Gastroesophageal sphincter (tissue), 3 donors: ENCODE data around the gene ANKRD36.
"Not testable (repeated sequence)": the region's sequence is repeated elsewhere in the genome, so short reads cannot be mapped to it uniquely, and the experiment has no call there.

ENCODE experiments used
- CTCF ChIP-seq, 4 experiments: fragments of 200-600 bp in 2 of 4; fragments of 450-650 bp in 2 of 4; sonication (generic) in 1 of 4; IDR thresholded peaks; one replicate each; pipeline ENCODE4 v1.5.1; 2017 to 2019; ENCODE audit warnings: antibody characterized with exemption in 4 of 4, mild to moderate bottlenecking in 2 of 4, moderate library complexity in 2 of 4
- EP300 ChIP-seq: sonication (generic); formaldehyde crosslinking; IDR thresholded peaks from one replicate; pipeline ENCODE4 v1.6.1; 2017; ENCODE audit warnings: antibody characterized with exemption, mild to moderate bottlenecking
- POLR2A ChIP-seq, 2 donors: fragments of 450-650 bp; IDR thresholded peaks; one replicate each; pipeline ENCODE4 v1.6.1; 2017; ENCODE audit warnings: antibody characterized with exemption in 2 of 2, mild to moderate bottlenecking in 2 of 2, moderate library complexity in 1 of 2
- POLR2AphosphoS5 ChIP-seq: sonication (generic); formaldehyde crosslinking; IDR thresholded peaks from one replicate; pipeline ENCODE4 v1.6.1; 2017; ENCODE audit warnings: antibody characterized with exemption

- not testable (repeated sequence) for TF ChIP-seq CTCF (IDR thresholded peaks at IDR 0.05); POLR2A (IDR thresholded peaks at IDR 0.05); POLR2AphosphoS5; EP300
These were observed 32.1 kb upstream of the ANKRD36 start for GRCh38 chr2:97080855-97081254.
